ENCODE results near the gene SLC6A6.

DNA sequence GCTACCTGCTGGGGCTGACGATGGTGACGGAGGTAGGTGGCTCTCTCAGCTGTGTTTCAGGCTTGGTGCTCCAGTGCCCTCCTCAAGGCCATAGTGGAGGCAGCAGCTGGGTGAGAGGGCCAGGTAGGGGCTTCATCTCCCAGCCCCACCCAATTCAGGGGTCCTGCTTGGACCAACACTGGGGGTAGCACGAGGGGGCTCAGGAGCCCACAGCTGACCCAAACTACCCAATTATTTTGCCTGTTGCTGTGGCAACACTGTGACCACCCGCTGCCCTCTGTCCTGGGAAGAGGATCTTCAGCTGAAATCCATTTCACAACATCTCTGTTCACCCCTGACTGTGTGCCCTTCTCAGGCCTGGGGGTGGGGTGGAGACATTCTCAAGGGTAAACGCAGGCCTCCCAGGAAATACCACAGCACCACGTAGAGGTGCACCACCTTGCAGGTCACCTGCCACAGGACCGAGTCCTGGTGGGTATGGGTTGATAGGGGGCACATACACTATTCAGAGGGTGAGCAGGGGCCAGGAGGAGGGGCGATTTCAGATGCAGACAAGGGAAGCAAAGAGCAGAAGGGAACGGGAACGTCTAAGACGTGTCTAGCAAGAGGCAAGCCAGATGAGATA is 75.0 kb downstream of the SLC6A6 start:
- TF ChIP-seq GATA2 (IDR thresholded peaks at IDR 0.05; ENCODE audit: low read depth, low read length) (no peak), GATA3 (IDR thresholded peaks at IDR 0.05; ENCODE audit: low read depth, low read length) (no peak)

Measured in SH-SY5Y (cell line).